ENCODE data around the gene GPR17.

- TF ChIP-seq POLR2A (IDR thresholded peaks at IDR 0.05): no peak
- TF ChIP-seq CTCF (IDR thresholded peaks at IDR 0.05): no peak
Measured at GRCh38 chr2:127660291-127660578, 14.3 kb downstream of the GPR17 start.

All from thyroid gland (tissue), 4 donors.